ENCODE measurements around the gene AP2A2.

AP2A2 gene

GRCh38 chr11:975827-976226, 50.2 kb downstream of the AP2A2 start:
- Histone ChIP-seq H3K27ac (0 out of 2 replicates have a peak overlapping the region, but pooled peaks have one; percentile 9), H4K20me1 (peaks cover 73% of the 10 kb centered on the region), H3K27me3 (no peaks in the 10 kb centered on the region), H3K4me3 (no peak overlapping the region), H3K36me3 (peaks cover 61% of the 10 kb centered on the region), H3K9me3 (no peaks in the 10 kb centered on the region), H3K4me1 (peaks cover 90% of the 10 kb centered on the region), H3K4me2 (peak overlapping the region; percentile 82), H3K9ac (no peak overlapping the region)
- no peak for TF ChIP-seq Cebpa-rat (IDR thresholded peaks at IDR 0.05)

- Histone ChIP-seq H3K9me3 (no peaks in the 10 kb centered on the region), H3K9ac (no peak overlapping the region), H3K4me1 (peaks cover 90% of the 10 kb centered on the region), H4K20me1 (peaks cover 65% of the 10 kb centered on the region), H3K4me3 (no peak overlapping the region), H3K36me3 (peaks cover 69% of the 10 kb centered on the region), H3K27me3 (no peaks in the 10 kb centered on the region), H3K27ac (0 out of 2 replicates have a peak overlapping the region, but pooled peaks have one; percentile 9), H3K4me2 (peak overlapping the region; percentile 82)
- no peak for TF ChIP-seq Cebpa-rat (IDR thresholded peaks at IDR 0.05)
These were observed 50.9 kb downstream of the AP2A2 start for GRCh38 chr11:976431-977160.

GRCh38 chr11:977830-978720, 52.4 kb downstream of the AP2A2 start:
- Histone ChIP-seq H3K9me3 (no peaks in the 10 kb centered on the region), H4K20me1 (peaks cover 50% of the 10 kb centered on the region), H3K27me3 (no peaks in the 10 kb centered on the region), H3K4me1 (peaks cover 79% of the 10 kb centered on the region), H3K4me2 (peak overlapping the region; percentile 82), H3K9ac (peak overlapping the region; percentile 64), H3K36me3 (peaks cover 69% of the 10 kb centered on the region), H3K4me3 (no peak overlapping the region), H3K27ac (peak overlapping the region; percentile 84)
- TF ChIP-seq Cebpa-rat (IDR thresholded peaks at IDR 0.05), result no peak

- Histone ChIP-seq H3K9ac (peak overlapping the region; percentile 64), H3K4me2 (peak overlapping the region; percentile 82), H3K27ac (peak overlapping the region; percentile 84), H3K4me1 (peaks cover 72% of the 10 kb centered on the region), H3K27me3 (no peaks in the 10 kb centered on the region), H3K36me3 (peaks cover 72% of the 10 kb centered on the region), H4K20me1 (peaks cover 43% of the 10 kb centered on the region), H3K4me3 (no peak overlapping the region), H3K9me3 (no peaks in the 10 kb centered on the region)
- TF ChIP-seq Cebpa-rat (IDR thresholded peaks at IDR 0.05), result no peak
These were observed 53.1 kb downstream of the AP2A2 start for GRCh38 chr11:978781-979180.

- TF ChIP-seq Cebpa-rat (IDR thresholded peaks at IDR 0.05), result no peak
- peak overlapping the region; percentile 29; the same call in 1 of the 2 replicates for H3K27ac ChIP-seq
- no peak overlapping the region for H3K4me3 ChIP-seq
- H3K9me3 ChIP-seq, result no peaks in the 10 kb centered on the region
- peaks cover 72% of the 10 kb centered on the region for H3K36me3 ChIP-seq
- H3K9ac ChIP-seq, result no peak overlapping the region
- no peaks in the 10 kb centered on the region for H3K27me3 ChIP-seq
- H3K4me1 ChIP-seq, result peaks cover 60% of the 10 kb centered on the region
- peaks cover 32% of the 10 kb centered on the region for H4K20me1 ChIP-seq
- peak overlapping the region; percentile 7; the same call in 1 of the 2 replicates for H3K4me2 ChIP-seq
These were observed 55.0 kb downstream of the AP2A2 start for GRCh38 chr11:980438-981357.

GRCh38 chr11:981764-982163, 56.1 kb downstream of the AP2A2 start:
- no peaks in the 10 kb centered on the region for H3K9me3 ChIP-seq
- TF ChIP-seq Cebpa-rat (IDR thresholded peaks at IDR 0.05), result no peak
- no peaks in the 10 kb centered on the region for H3K27me3 ChIP-seq
- H3K27ac ChIP-seq, result peak overlapping the region; percentile 29; the same call in 1 of the 2 replicates
- H4K20me1 ChIP-seq, result peaks cover 23% of the 10 kb centered on the region
- no peak overlapping the region for H3K9ac ChIP-seq
- H3K4me2 ChIP-seq, result no peak overlapping the region; the same call in 1 of the 2 replicates
- peaks cover 81% of the 10 kb centered on the region for H3K36me3 ChIP-seq
- H3K4me1 ChIP-seq, result peaks cover 49% of the 10 kb centered on the region
- no peak overlapping the region for H3K4me3 ChIP-seq

GRCh38 chr11:984546-984945, 58.9 kb downstream of the AP2A2 start:
- Histone ChIP-seq H3K9ac (no peak overlapping the region), H3K4me1 (peaks cover 21% of the 10 kb centered on the region), H3K4me3 (no peak overlapping the region), H4K20me1 (no peaks in the 10 kb centered on the region), H3K9me3 (no peaks in the 10 kb centered on the region), H3K36me3 (peaks cover 91% of the 10 kb centered on the region), H3K4me2 (no peak overlapping the region), H3K27me3 (no peaks in the 10 kb centered on the region), H3K27ac (no peak overlapping the region)
- no peak for TF ChIP-seq Cebpa-rat (IDR thresholded peaks at IDR 0.05)

- Histone ChIP-seq H4K20me1 (no peaks in the 10 kb centered on the region), H3K4me3 (no peak overlapping the region), H3K4me2 (no peak overlapping the region), H3K9me3 (no peaks in the 10 kb centered on the region), H3K27ac (no peak overlapping the region), H3K9ac (no peak overlapping the region), H3K36me3 (peaks cover 98% of the 10 kb centered on the region), H3K27me3 (no peaks in the 10 kb centered on the region), H3K4me1 (peaks cover 15% of the 10 kb centered on the region)
- no peak for TF ChIP-seq Cebpa-rat (IDR thresholded peaks at IDR 0.05)
These were observed 59.7 kb downstream of the AP2A2 start for GRCh38 chr11:985406-985805.

- no peak for TF ChIP-seq Cebpa-rat (IDR thresholded peaks at IDR 0.05)
- no peak overlapping the region for H3K27ac ChIP-seq
- no peak overlapping the region for H3K4me3 ChIP-seq
- H3K36me3 ChIP-seq, result peaks cover 95% of the 10 kb centered on the region
- H3K9ac ChIP-seq, result no peak overlapping the region
- H3K4me2 ChIP-seq, result no peak overlapping the region
- H3K4me1 ChIP-seq, result peaks cover 11% of the 10 kb centered on the region
- H4K20me1 ChIP-seq, result no peaks in the 10 kb centered on the region
- H3K27me3 ChIP-seq, result no peaks in the 10 kb centered on the region
- no peaks in the 10 kb centered on the region for H3K9me3 ChIP-seq
These were observed 60.2 kb downstream of the AP2A2 start for GRCh38 chr11:985848-986247.
